Activated naive CD4-positive, alpha-beta T cell treated with anti-CD3 and anti-CD28 coated beads, Interleukin-2, amount 50 U/mL, for 24 hours (primary cell): Measurements from ENCODE around the gene PPT2.

Experiments used
- H3K27ac Mint-ChIP-seq: one replicate; pipeline ENCODE4 v1.8.0; 2021; ENCODE audit warnings: mild to moderate bottlenecking, mixed read lengths
- H3K27me3 Mint-ChIP-seq: one replicate; pipeline ENCODE4 v1.8.0; 2021; ENCODE audit warnings: mixed read lengths
- H3K36me3 Mint-ChIP-seq: one replicate; pipeline ENCODE4 v1.8.0; 2021; ENCODE audit warnings: mixed read lengths
- H3K4me1 Mint-ChIP-seq: one replicate; pipeline ENCODE4 v1.8.0; 2021; ENCODE audit warnings: mixed read lengths
- H3K4me3 Mint-ChIP-seq: one replicate; pipeline ENCODE4 v1.8.0; 2021; ENCODE audit warnings: mild to moderate bottlenecking, mixed read lengths
- H3K9me3 Mint-ChIP-seq: one replicate; pipeline ENCODE4 v1.8.0; 2021; ENCODE audit warnings: mixed read lengths

The PPT2 gene

DNA sequence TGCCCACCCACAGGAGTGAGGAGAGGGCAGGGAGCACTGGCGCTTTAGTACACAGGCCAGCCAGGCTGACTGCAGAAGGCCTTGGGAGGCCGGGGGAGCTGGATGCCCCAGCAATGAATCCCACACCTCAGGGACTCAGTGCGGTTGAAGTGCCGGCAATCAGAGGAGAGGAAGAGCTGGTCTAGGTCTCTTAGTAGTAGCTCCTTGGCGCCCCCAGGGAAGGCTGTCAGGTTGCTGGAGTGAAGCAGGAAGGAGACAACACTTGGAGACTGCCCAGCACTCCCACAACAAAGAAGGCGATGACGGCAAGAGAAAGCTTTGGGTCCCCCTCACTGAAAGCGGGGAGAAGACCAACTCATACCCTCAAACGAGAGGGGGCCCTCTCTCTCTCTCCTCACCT, 36.5 kb upstream of the PPT2 start:
- Mint-ChIP-seq H3K4me1 (peaks cover 12% of the 10 kb centered on the region), H3K27ac (no peak overlapping the region), H3K9me3 (no peaks in the 10 kb centered on the region), H3K27me3 (no peaks in the 10 kb centered on the region), H3K36me3 (peaks cover 6% of the 10 kb centered on the region), H3K4me3 (no peak overlapping the region)

GRCh38 chr6:32118782-32119628, 34.9 kb upstream of the PPT2 start:
- H3K27ac Mint-ChIP-seq: no peak overlapping the region
- no peaks in the 10 kb centered on the region for H3K27me3 Mint-ChIP-seq
- no peak overlapping the region for H3K4me3 Mint-ChIP-seq
- H3K9me3 Mint-ChIP-seq: no peaks in the 10 kb centered on the region
- peaks cover 9% of the 10 kb centered on the region for H3K36me3 Mint-ChIP-seq
- H3K4me1 Mint-ChIP-seq: peaks cover 19% of the 10 kb centered on the region

DNA sequence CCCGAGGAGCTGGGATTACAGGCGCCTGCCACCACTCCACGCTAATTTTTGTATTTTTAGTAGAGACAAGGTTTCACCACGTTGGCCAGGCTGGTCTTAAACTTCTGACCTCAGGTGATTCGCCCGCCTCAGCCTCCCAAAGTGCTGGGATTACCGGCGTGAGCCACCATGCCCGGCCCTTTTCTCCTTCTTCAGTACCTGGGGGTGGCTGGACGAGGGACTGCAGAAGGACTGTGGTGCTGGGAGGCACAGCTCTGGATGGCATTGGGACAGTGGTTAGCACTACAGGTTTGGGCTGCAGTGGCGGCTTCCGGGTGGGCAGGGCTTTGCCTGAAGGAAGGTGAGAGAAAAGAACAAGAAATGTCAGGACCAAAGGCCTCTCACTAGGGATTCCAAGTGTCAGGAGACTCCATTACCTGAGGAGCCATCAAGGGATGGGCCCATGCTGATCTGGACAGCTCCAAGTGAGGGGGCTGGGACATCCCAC, 33.3 kb upstream of the PPT2 start:
- Mint-ChIP-seq H3K27me3 (no peaks in the 10 kb centered on the region), H3K4me1 (peaks cover 25% of the 10 kb centered on the region), H3K4me3 (no peak overlapping the region), H3K36me3 (peaks cover 13% of the 10 kb centered on the region), H3K27ac (no peak overlapping the region), H3K9me3 (no peaks in the 10 kb centered on the region)

DNA sequence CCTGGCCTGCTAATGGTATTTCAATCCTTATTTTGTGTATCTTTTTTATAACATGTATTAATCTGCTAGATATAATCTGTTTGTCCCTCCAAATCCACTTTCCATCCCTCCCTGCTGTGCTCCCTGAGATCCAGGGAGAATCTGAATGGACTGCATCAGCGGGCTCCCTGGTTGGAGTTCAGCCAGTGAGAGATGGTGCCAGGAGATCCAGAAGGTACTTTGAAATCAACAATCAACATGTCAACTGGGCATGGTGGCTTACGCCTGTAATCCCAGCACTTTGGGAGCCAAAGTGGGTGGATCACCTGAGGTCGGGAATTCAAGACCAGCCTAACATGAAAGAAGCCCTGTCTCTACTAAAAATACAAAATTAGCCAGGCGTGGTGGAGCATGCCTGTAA, 30.3 kb upstream of the PPT2 start:
- Mint-ChIP-seq H3K27me3 (no peaks in the 10 kb centered on the region), H3K4me1 (peaks cover 49% of the 10 kb centered on the region), H3K27ac (no peak overlapping the region), H3K4me3 (no peak overlapping the region), H3K36me3 (peaks cover 14% of the 10 kb centered on the region), H3K9me3 (no peaks in the 10 kb centered on the region)

GRCh38 chr6:32126880-32127279, 27.1 kb upstream of the PPT2 start:
- Mint-ChIP-seq H3K27ac (peak overlapping the region; percentile 90), H3K9me3 (no peaks in the 10 kb centered on the region), H3K36me3 (peaks cover 14% of the 10 kb centered on the region), H3K4me1 (peaks cover 53% of the 10 kb centered on the region), H3K27me3 (no peaks in the 10 kb centered on the region), H3K4me3 (peak overlapping the region; percentile 99)

DNA sequence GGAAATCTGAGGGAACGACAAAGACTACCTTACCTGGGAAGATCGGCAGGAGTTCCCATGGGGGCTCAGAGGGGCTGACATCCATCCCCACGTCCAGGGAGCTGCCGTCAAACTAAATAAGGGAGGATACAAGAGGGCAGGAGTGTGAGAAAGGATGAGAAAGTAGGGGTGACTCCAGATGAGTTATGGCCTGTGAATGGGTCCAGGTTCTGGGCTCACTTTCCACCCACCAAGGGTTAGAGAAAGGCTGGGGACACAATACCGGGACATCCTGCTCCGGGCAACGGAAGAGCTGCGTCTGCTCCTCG, 26.6 kb upstream of the PPT2 start:
- Mint-ChIP-seq H3K27ac (peak overlapping the region; percentile 90), H3K27me3 (no peaks in the 10 kb centered on the region), H3K36me3 (peaks cover 9% of the 10 kb centered on the region), H3K4me3 (peak overlapping the region; percentile 99), H3K9me3 (no peaks in the 10 kb centered on the region), H3K4me1 (peaks cover 53% of the 10 kb centered on the region)

GRCh38 chr6:32127717-32128592, 26.0 kb upstream of the PPT2 start, which contains the start of gene ATF6B:
Gene ATF6B (minus strand): TSS chr6:32128246. CDS start chr6:32128207, 39 bp downstream.
- Mint-ChIP-seq H3K4me3 (peak within 1 kb of the TSS; percentile 99), H3K27ac (peak within 1 kb of the TSS; percentile 95), H3K9me3 (no peaks in the 10 kb centered on the region), H3K36me3 (peaks cover 9% of the 10 kb centered on the region), H3K27me3 (no peaks in the 10 kb centered on the region), H3K4me1 (peaks cover 53% of the 10 kb centered on the region)

GRCh38 chr6:32128751-32129296, 25.1 kb upstream of the PPT2 start:
- no peaks in the 10 kb centered on the region for H3K27me3 Mint-ChIP-seq
- H3K36me3 Mint-ChIP-seq: peaks cover 7% of the 10 kb centered on the region
- H3K9me3 Mint-ChIP-seq: no peaks in the 10 kb centered on the region
- H3K4me1 Mint-ChIP-seq: peaks cover 48% of the 10 kb centered on the region
- H3K27ac Mint-ChIP-seq: peak overlapping the region; percentile 30
- H3K4me3 Mint-ChIP-seq: peak overlapping the region; percentile 99

GRCh38 chr6:32129297-32130088, 24.4 kb upstream of the PPT2 start:
- no peaks in the 10 kb centered on the region for H3K27me3 Mint-ChIP-seq
- H3K9me3 Mint-ChIP-seq: no peaks in the 10 kb centered on the region
- peaks cover 3% of the 10 kb centered on the region for H3K36me3 Mint-ChIP-seq
- H3K4me1 Mint-ChIP-seq: peaks cover 42% of the 10 kb centered on the region
- H3K27ac Mint-ChIP-seq: peak overlapping the region; percentile 90
- H3K4me3 Mint-ChIP-seq: peak overlapping the region; percentile 99

DNA sequence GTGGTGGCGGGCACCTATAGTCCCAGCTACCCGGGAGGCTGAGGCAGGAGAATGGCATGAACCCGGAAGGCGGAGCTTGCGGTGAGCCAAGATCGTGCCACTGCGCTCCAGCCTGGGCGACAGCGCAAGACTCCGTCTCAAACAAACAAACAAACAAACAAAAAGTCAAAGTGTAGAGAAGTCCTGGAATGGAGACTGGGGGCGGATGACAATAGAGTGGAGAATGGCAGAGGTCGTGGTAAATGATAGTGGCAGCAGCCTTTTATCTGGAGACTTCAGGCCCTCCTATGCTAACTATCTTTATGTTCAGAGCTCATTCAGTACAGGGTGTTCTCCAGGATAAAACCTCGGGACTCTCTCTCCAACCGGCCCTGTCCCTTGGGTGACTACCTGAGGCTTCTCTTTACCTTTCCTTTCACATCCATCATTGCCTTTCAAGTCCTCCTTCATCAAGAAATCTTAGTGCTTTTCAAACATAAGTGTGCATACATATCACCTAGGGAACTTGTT, 22.4 kb upstream of the PPT2 start:
- Mint-ChIP-seq H3K4me1 (peaks cover 32% of the 10 kb centered on the region), H3K4me3 (peak overlapping the region; percentile 19), H3K27me3 (no peaks in the 10 kb centered on the region), H3K27ac (peak overlapping the region; percentile 23), H3K9me3 (no peaks in the 10 kb centered on the region), H3K36me3 (no peaks in the 10 kb centered on the region)

DNA sequence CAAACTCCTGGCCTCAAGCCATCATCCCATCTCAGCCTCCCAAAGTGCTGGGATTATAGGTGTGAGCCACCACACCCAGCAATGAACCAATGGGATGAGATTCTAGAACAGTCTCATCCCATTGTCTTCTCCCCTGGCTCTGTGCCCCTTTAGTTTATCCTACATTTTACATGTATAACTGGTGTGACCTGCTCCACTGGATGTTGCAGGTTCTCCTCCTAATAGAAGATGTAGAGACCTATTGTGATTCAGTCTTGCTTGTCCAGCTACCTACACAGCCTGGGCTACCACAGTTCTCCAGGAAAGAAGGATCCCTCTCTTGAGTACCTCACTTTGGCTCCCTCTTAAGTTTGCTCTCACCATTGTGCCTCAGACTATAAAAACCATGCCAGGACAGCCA, 21.8 kb upstream of the PPT2 start:
- Mint-ChIP-seq H3K27me3 (no peaks in the 10 kb centered on the region), H3K4me3 (no peak overlapping the region), H3K4me1 (peaks cover 25% of the 10 kb centered on the region), H3K36me3 (no peaks in the 10 kb centered on the region), H3K27ac (no peak overlapping the region), H3K9me3 (no peaks in the 10 kb centered on the region)

- H3K27me3 Mint-ChIP-seq: no peaks in the 10 kb centered on the region
- no peak overlapping the region for H3K27ac Mint-ChIP-seq
- H3K36me3 Mint-ChIP-seq: no peaks in the 10 kb centered on the region
- peaks cover 12% of the 10 kb centered on the region for H3K4me1 Mint-ChIP-seq
- H3K4me3 Mint-ChIP-seq: no peak overlapping the region
- no peaks in the 10 kb centered on the region for H3K9me3 Mint-ChIP-seq
Measured at GRCh38 chr6:32133786-32134185, 20.2 kb upstream of the PPT2 start.

GRCh38 chr6:32137454-32137853, 16.5 kb upstream of the PPT2 start:
- Mint-ChIP-seq H3K27me3 (no peaks in the 10 kb centered on the region), H3K4me3 (no peak overlapping the region), H3K36me3 (no peaks in the 10 kb centered on the region), H3K9me3 (no peaks in the 10 kb centered on the region), H3K4me1 (no peaks in the 10 kb centered on the region), H3K27ac (no peak overlapping the region)

GRCh38 chr6:32139590-32139989, 14.4 kb upstream of the PPT2 start:
- Mint-ChIP-seq H3K4me3 (no peak overlapping the region), H3K4me1 (no peaks in the 10 kb centered on the region), H3K27ac (no peak overlapping the region), H3K36me3 (no peaks in the 10 kb centered on the region), H3K9me3 (no peaks in the 10 kb centered on the region), H3K27me3 (no peaks in the 10 kb centered on the region)
